IMR-90 (cell line): ENCODE measurements around the gene EFEMP2. TPM values are rescaled to one million over a fixed set of nuclear protein-coding genes. Genes with fewer than 3 reads are reported as not detected.

Experiments used
- ATAC-seq: fragments of 200-7000 bp; cut with Tn5 transposase; 2 replicates; pipeline ENCODE4 v1.9.1; 2020; ENCODE audit warnings: low read depth, mild to moderate bottlenecking, moderate library complexity
- BruUV-seq: library from RNA; stranded (reverse); fragments of 400-500 nt; replicated peaks from 2 replicates; lab custom pipeline; 2021; lab: Mats Ljungman, UMichigan
- CTCF ChIA-PET: fragments of 300-600 bp; formaldehyde crosslinking; extraction: SDS; loops from one replicate; lab custom pipeline; 2021; ENCODE audit warnings: antibody characterized with exemption; lab: Yijun Ruan, JAX
- POLR2A ChIA-PET: fragments of 300-600 bp; sonication (Branson Sonifier 250); formaldehyde crosslinking; loops from one replicate; lab custom pipeline; 2022; ENCODE audit warnings: antibody characterized with exemption; ENCODE audit not compliant: unreplicated experiment; lab: Charles Lee
- DNase-seq: peaks from one replicate; pipeline ENCODE4 v3.0.0; 2013
- H2AFZ ChIP-seq: replicated peaks from 2 replicates; pipeline ENCODE3; 2013; ENCODE audit warnings: low read length, mild to moderate bottlenecking; ENCODE audit not compliant: poor library complexity
- H2AK5ac ChIP-seq: 2 replicates; pipeline ENCODE4 v1.6.1; 2013; ENCODE audit warnings: low read depth, low read length, inconsistent platforms
- H2AK9ac ChIP-seq: replicated peaks from 2 replicates; pipeline ENCODE3; 2013; ENCODE audit warnings: mild to moderate bottlenecking, low read depth, low read length, moderate library complexity; ENCODE audit not compliant: poor library complexity
- H2BK120ac ChIP-seq: 2 replicates; pipeline ENCODE4 v1.6.1; 2013; ENCODE audit warnings: low read depth, low read length, inconsistent platforms
- H2BK15ac ChIP-seq: 3 replicates; pipeline ENCODE4 v1.6.1; 2013; ENCODE audit warnings: low read depth, low read length, inconsistent platforms
- H2BK20ac ChIP-seq: 2 replicates; pipeline ENCODE4 v1.6.1; 2013; ENCODE audit warnings: low read depth, mild to moderate bottlenecking, inconsistent platforms, low read length, moderate library complexity
- H2BK5ac ChIP-seq: 2 replicates; pipeline ENCODE4 v1.6.1; 2013; ENCODE audit warnings: mild to moderate bottlenecking, low read depth, low read length, inconsistent platforms; ENCODE audit not compliant: poor library complexity, severe bottlenecking
- H3K14ac ChIP-seq: replicated peaks from 2 replicates; pipeline ENCODE4 v1.6.1; 2013; ENCODE audit warnings: low read depth, low read length, inconsistent platforms
- H3K18ac ChIP-seq: 2 replicates; pipeline ENCODE4 v1.6.1; 2013; ENCODE audit warnings: low read depth, low read length, control low read depth
- H3K23ac ChIP-seq: 2 replicates; pipeline ENCODE4 v1.6.1; 2013; ENCODE audit warnings: low read depth, low read length, inconsistent platforms
- H3K27ac ChIP-seq: 2 replicates; pipeline ENCODE4 v1.5.1; 2013; ENCODE audit warnings: mild to moderate bottlenecking, control low read depth, low read length; ENCODE audit not compliant: insufficient read depth
- H3K27me3 ChIP-seq: 2 replicates; pipeline ENCODE4 v1.6.1; 2013; ENCODE audit warnings: low read length; ENCODE audit not compliant: control insufficient read depth, insufficient read depth
- H3K36me3 ChIP-seq: 2 replicates; pipeline ENCODE4 v1.6.1; 2013; ENCODE audit warnings: low read length, mixed read lengths; ENCODE audit not compliant: control insufficient read depth, insufficient read depth
- H3K4ac ChIP-seq: 2 replicates; pipeline ENCODE4 v1.6.1; 2013; ENCODE audit warnings: low read depth, low read length, inconsistent platforms
- H3K4me1 ChIP-seq: 2 replicates; pipeline ENCODE4 v1.6.1; 2013; ENCODE audit warnings: low read length, mixed read lengths; ENCODE audit not compliant: control insufficient read depth, insufficient read depth
- H3K4me2 ChIP-seq: 2 replicates; pipeline ENCODE4 v1.6.1; 2013; ENCODE audit warnings: low read depth, mild to moderate bottlenecking, control low read depth, low read length, moderate library complexity
- H3K4me3 ChIP-seq: 2 replicates; pipeline ENCODE4 v1.5.1; 2013; ENCODE audit warnings: low read depth, mild to moderate bottlenecking, control low read depth, low read length, moderate library complexity; ENCODE audit not compliant: insufficient read depth
- H3K56ac ChIP-seq: 2 replicates; pipeline ENCODE4 v1.6.1; 2013; ENCODE audit warnings: low read length, inconsistent platforms; ENCODE audit not compliant: insufficient read depth; ENCODE audit errors: extremely low read depth
- H3K79me1 ChIP-seq, 2 experiments: 2 replicates each; pipeline ENCODE4 v1.6.1; 2013; ENCODE audit warnings: low read length in 2 of 2, inconsistent platforms in 1 of 2, low read depth in 1 of 2
- H3K9ac ChIP-seq: 2 replicates; pipeline ENCODE4 v1.6.1; 2013; ENCODE audit warnings: low read depth, low read length, control low read depth
- H3K9me1 ChIP-seq: 2 replicates; pipeline ENCODE4 v1.6.1; 2013; ENCODE audit warnings: low read length, inconsistent platforms; ENCODE audit not compliant: insufficient read depth
- H3K9me3 ChIP-seq: 2 replicates; pipeline ENCODE4 v1.6.1; 2013; ENCODE audit warnings: low read length; ENCODE audit not compliant: control insufficient read depth, insufficient read depth
- H4K20me1 ChIP-seq: 2 replicates; pipeline ENCODE4 v1.6.1; 2013; ENCODE audit warnings: low read length, inconsistent platforms; ENCODE audit not compliant: insufficient read depth
- H4K5ac ChIP-seq: 2 replicates; pipeline ENCODE4 v1.6.1; 2013; ENCODE audit warnings: mild to moderate bottlenecking, low read depth, low read length, control low read depth
- H4K8ac ChIP-seq, 2 experiments: 2 replicates each; pipeline ENCODE4 v1.6.1; 2013; ENCODE audit warnings: low read depth in 2 of 2, low read length in 2 of 2, control low read depth in 1 of 2, inconsistent platforms in 1 of 2
- H4K91ac ChIP-seq: 2 replicates; pipeline ENCODE4 v1.6.1; 2013; ENCODE audit warnings: low read depth, low read length, inconsistent platforms; ENCODE audit not compliant: insufficient read depth
- CEBPB ChIP-seq: IDR thresholded peaks from 2 replicates; pipeline ENCODE4 v1.6.1; 2012; ENCODE audit warnings: low read depth, low read length, improper control_type of control experiment
- CHD1 ChIP-seq: IDR thresholded peaks from 2 replicates; pipeline ENCODE4 v1.6.1; 2012; ENCODE audit warnings: low read depth, low read length, improper control_type of control experiment
- FOS ChIP-seq: fragments of 150-350 bp; IDR thresholded peaks from 2 replicates; pipeline ENCODE4 v1.6.1; 2016; ENCODE audit warnings: low read depth, low read length
- MXI1 ChIP-seq: IDR thresholded peaks from 2 replicates; pipeline ENCODE4 v1.6.1; 2012; ENCODE audit warnings: low read depth, mild to moderate bottlenecking, low read length, moderate library complexity, borderline replicate concordance
- NFE2L2 ChIP-seq: fragments of 150-350 bp; IDR thresholded peaks from 2 replicates; pipeline ENCODE4 v1.6.1; 2016; ENCODE audit warnings: low read depth, mild to moderate bottlenecking, low read length
- POLR2A ChIP-seq: IDR thresholded peaks from 2 replicates; pipeline ENCODE4 v1.6.1; 2012; ENCODE audit warnings: mild to moderate bottlenecking, low read depth, low read length
- RAD21 ChIP-seq: IDR thresholded peaks from 2 replicates; pipeline ENCODE4 v1.6.1; 2012; ENCODE audit warnings: low read length, improper control_type of control experiment
- RCOR1 ChIP-seq: IDR thresholded peaks from 2 replicates; pipeline ENCODE4 v1.6.1; 2012; ENCODE audit warnings: mild to moderate bottlenecking, low read length, improper control_type of control experiment; ENCODE audit not compliant: insufficient replicate concordance
- SMC3 ChIP-seq: fragments of 150-350 bp; IDR thresholded peaks from 2 replicates; pipeline ENCODE4 v1.6.1; 2016; ENCODE audit warnings: low read depth, mild to moderate bottlenecking, antibody characterized with exemption, low read length, moderate library complexity
- WGBS, 2 experiments: methylation state at CpG; one replicate each; pipeline versions ENCODE4 v1.1.5 to v1.1.7; 2013; ENCODE audit warnings: missing lambda C conversion rate in 2 of 2; ENCODE audit not compliant: insufficient read length in 1 of 2; ENCODE audit errors: extremely low coverage in 2 of 2; 5-methylcytosine and 5-hydroxymethylcytosine counted together
- dilution Hi-C: fragments of 300-500 bp; cut with HindIII; formaldehyde crosslinking; loops from one replicate; pipeline ENCODE4 v1.14.3; 2018; ENCODE audit warnings: low sequenced_read_pairs; ENCODE audit not compliant: unreplicated experiment
- in situ Hi-C: fragments of 300-500 bp; cut with MboI; formaldehyde crosslinking; loops from 3 replicates; pipeline ENCODE4 v1.14.3; 2019; ENCODE audit warnings: low sequenced_read_pairs, inconsistent platforms, mixed read lengths
- intact Hi-C: fragments of 100-400 bp; cut with micrococcal nuclease; formaldehyde crosslinking; loops from 2 replicates; pipeline ENCODE4 v1.10.0; 2022
- polyA plus RNA-seq, 3 experiments: library from polyadenylated mRNA; depleted of rRNA; stranded (reverse); fragments of >200 nt; gene quantifications; 2 replicates each; pipeline ENCODE4 v1.2.3, GENCODE V29; 2012; ENCODE audit warnings: low replicate concordance in 1 of 3
- total RNA-seq: library from RNA; depleted of rRNA; stranded (reverse); fragments of >200 nt; gene quantifications from 2 replicates; pipeline ENCODE4 v1.2.3, GENCODE V29; 2012

Gene EFEMP2
- total and polyA plus RNA-seq, 2 of the 4 experiments (the other 2 are of a cell fraction), result 62.7 to 431 TPM

- TF ChIP-seq RAD21 (no peak), NFE2L2 (peak; percentile 97), FOS (peak; percentile 80)
Observed at GRCh38 chr11:65899356-65900124, 26.9 kb upstream of the EFEMP2 start (continued).

GRCh38 chr11:65898656-65899355 is 26.2 kb upstream of the EFEMP2 start:
- peak overlapping the region; percentile 99 for H3K9ac ChIP-seq
- H3K27me3 ChIP-seq, result no peaks in the 10 kb centered on the region
- peak overlapping the region; percentile 81 for H2BK120ac ChIP-seq
- no peak for DNase-seq
- peak overlapping the region; percentile 76 for H4K5ac ChIP-seq
- peak overlapping the region; percentile 99 for H2AK9ac ChIP-seq
- peak; percentile 31; the same call in 1 of the 2 replicates for TF ChIP-seq CHD1
- TF ChIP-seq RAD21, result no peak
- TF ChIP-seq POLR2A, result no peak
- no peak for TF ChIP-seq MXI1
- 0 out of 2 replicates have a peak, but pooled peaks have one; percentile 25 for TF ChIP-seq CEBPB
- no peak for TF ChIP-seq RCOR1
- TF ChIP-seq SMC3, result no peak
- TF ChIP-seq NFE2L2, result no peak
- TF ChIP-seq FOS, result no peak
- peak overlapping the region; percentile 88 for H3K4ac ChIP-seq
- H3K4me1 ChIP-seq, result peaks cover 41% of the 10 kb centered on the region
- ATAC-seq, result no peak
- H3K9me3 ChIP-seq, result no peaks in the 10 kb centered on the region
- WGBS, 2 experiments, result 0% methylated on average over 2 of the region's 28 CpGs; no CpG with 5 or more reads in 1 of the 2 experiments
- H2BK5ac ChIP-seq, result peak overlapping the region; percentile 98
- POLR2A ChIA-PET, result interaction anchor here (0.7 to 2.9 kb wide), 4 partner anchors 9 to 17 kb away, joined by 4 to 17 read pairs (median 8); partner anchors contain the start of gene CCDC85B
- peak overlapping the region; percentile 98 for H2AK5ac ChIP-seq
- H2BK15ac ChIP-seq, result peak overlapping the region; percentile 78; the same call in 1 of the 3 replicates
- H4K91ac ChIP-seq, result peak overlapping the region; percentile 97
- H3K9me1 ChIP-seq, result peaks cover 23% of the 10 kb centered on the region
- H3K18ac ChIP-seq, result peak overlapping the region; percentile 64
- intact Hi-C loops (no loop called here), in situ Hi-C loops (no loop called here), dilution Hi-C loops (no loop called here)
- H4K20me1 ChIP-seq, result peaks cover 58% of the 10 kb centered on the region
- H3K4me2 ChIP-seq, result peak overlapping the region; percentile 59
- H3K14ac ChIP-seq, result peak overlapping the region; percentile 96
- peak overlapping the region; percentile 93 to 96 for H4K8ac ChIP-seq
- H2AFZ ChIP-seq, result peak overlapping the region; percentile 72
- H3K36me3 ChIP-seq, result peaks cover 27% of the 10 kb centered on the region
- H2BK20ac ChIP-seq, result peak overlapping the region; percentile 46; the same call in 1 of the 2 replicates
- CTCF ChIA-PET, result interaction anchor here (0.9 to 1.5 kb wide), 3 partner anchors 10 to 14 kb away, joined by 3 to 8 read pairs (median 5); partner anchors contain the start of gene FIBP
- TSS peak; percentile 71 for BruUV-seq
- H3K79me1 ChIP-seq, result peaks cover 23 to 36% of the 10 kb centered on the region in 2 experiments
- peak overlapping the region; percentile 100 for H3K27ac ChIP-seq
- H3K23ac ChIP-seq, result peak overlapping the region; percentile 91
- H3K56ac ChIP-seq, result peak overlapping the region; percentile 99
- peak overlapping the region; percentile 98 for H3K4me3 ChIP-seq
